ENCODE results near the gene NUP88. TPM values are rescaled to one million over a fixed set of nuclear protein-coding genes. Genes with fewer than 3 reads are reported as not detected.

NUP88 gene
- total and polyA plus RNA-seq, 2 experiments from 2014 or later, result 50.8 to 65.2 TPM

DNA sequence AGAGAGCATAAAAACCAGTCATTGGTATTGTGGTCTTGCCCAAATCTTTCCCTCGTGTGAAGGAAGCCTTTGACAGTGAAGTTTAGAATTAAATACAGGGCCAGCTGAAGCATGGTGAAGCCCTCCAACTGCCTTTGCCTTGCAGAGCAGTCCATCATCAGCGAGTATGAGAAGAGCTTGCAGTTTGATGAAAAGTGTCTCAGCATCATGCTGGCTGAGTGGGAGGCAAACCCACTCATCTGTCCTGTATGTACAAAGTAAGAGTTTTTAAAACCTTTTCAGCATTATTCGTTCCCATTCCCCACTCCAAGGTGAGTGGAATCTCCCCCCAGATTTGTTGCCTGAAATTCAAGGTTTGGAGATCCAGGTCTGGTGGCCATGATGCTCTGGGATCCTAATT is 6.4 kb upstream of the NUP88 start:
- no peaks in the 10 kb centered on the region for H3K9me2 ChIP-seq (replicated peaks; ENCODE audit: insufficient read depth)
- 97% methylated on average over 3 of the region's 3 CpGs for WGBS (ENCODE audit: low lambda C conversion rate, missing lambda C conversion rate)

DNA sequence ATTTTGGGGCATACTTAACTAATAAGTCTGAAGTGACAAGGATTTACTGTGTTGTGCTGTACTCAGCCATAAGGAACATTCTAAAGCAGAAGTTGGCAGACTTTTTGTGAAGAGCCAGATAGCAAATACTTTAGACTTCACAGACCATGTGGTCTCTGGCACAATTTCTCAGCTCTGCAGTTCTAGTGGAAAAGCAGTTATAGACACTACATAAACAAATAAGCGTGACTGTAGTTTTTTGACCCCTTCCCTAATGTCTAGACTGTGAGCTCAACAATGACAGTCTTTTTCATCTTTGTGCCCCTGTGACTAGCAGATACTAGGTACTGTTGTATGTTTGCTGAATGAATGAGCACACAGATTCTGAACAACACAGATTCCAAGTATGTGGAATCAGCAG is 5.4 kb upstream of the NUP88 start:
- no peak overlapping the region for H3K4me3 ChIP-seq
- no peaks in the 10 kb centered on the region for H3K36me3 ChIP-seq (replicated peaks; ENCODE audit: insufficient read depth, low read depth)
- WGBS (ENCODE audit: low lambda C conversion rate, missing lambda C conversion rate), result 97% methylated on average over 1 of the region's 1 CpG
- no peaks in the 10 kb centered on the region for H3K9me3 ChIP-seq (ENCODE audit: low read depth)
- H4K20me1 ChIP-seq (ENCODE audit: insufficient read depth, poor library complexity, severe bottlenecking), result no peaks in the 10 kb centered on the region
- DNase-seq (ENCODE audit: low spot score), result no peak
- H3K27me3 ChIP-seq, result no peaks in the 10 kb centered on the region
- H2AFZ ChIP-seq, result no peak overlapping the region
- no peaks in the 10 kb centered on the region for H3K9me2 ChIP-seq (replicated peaks; ENCODE audit: insufficient read depth)
- H3K79me2 ChIP-seq, result peaks cover 43% of the 10 kb centered on the region
- no peak for TF ChIP-seq EZH2phosphoT487 (IDR thresholded peaks at IDR 0.05; ENCODE audit: low read depth, severe bottlenecking, unreplicated experiment)
- TF ChIP-seq, protein P1, sequence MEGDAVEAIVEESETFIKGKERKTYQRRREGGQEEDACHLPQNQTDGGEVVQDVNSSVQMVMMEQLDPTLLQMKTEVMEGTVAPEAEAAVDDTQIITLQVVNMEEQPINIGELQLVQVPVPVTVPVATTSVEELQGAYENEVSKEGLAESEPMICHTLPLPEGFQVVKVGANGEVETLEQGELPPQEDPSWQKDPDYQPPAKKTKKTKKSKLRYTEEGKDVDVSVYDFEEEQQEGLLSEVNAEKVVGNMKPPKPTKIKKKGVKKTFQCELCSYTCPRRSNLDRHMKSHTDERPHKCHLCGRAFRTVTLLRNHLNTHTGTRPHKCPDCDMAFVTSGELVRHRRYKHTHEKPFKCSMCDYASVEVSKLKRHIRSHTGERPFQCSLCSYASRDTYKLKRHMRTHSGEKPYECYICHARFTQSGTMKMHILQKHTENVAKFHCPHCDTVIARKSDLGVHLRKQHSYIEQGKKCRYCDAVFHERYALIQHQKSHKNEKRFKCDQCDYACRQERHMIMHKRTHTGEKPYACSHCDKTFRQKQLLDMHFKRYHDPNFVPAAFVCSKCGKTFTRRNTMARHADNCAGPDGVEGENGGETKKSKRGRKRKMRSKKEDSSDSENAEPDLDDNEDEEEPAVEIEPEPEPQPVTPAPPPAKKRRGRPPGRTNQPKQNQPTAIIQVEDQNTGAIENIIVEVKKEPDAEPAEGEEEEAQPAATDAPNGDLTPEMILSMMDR (IDR thresholded peaks at IDR 0.05; ENCODE audit: poor library complexity), result no peak
- TF ChIP-seq EZH2 (IDR thresholded peaks at IDR 0.05; ENCODE audit: borderline replicate concordance), result no peak
- H3K27ac ChIP-seq, result no peak overlapping the region
- peaks cover 11% of the 10 kb centered on the region for H3K4me1 ChIP-seq (ENCODE audit: insufficient read depth)
- no peak overlapping the region for H3K4me2 ChIP-seq

More for the DNA sequence above, 6.4 kb upstream of the NUP88 start:
- Histone ChIP-seq H3K27me3 (no peaks in the 10 kb centered on the region), H3K4me1 (ENCODE audit: insufficient read depth) (peaks cover 8% of the 10 kb centered on the region), H3K36me3 (replicated peaks; ENCODE audit: insufficient read depth, low read depth) (no peaks in the 10 kb centered on the region), H3K79me2 (peaks cover 36% of the 10 kb centered on the region), H4K20me1 (ENCODE audit: insufficient read depth, poor library complexity, severe bottlenecking) (no peaks in the 10 kb centered on the region), H2AFZ (no peak overlapping the region), H3K4me2 (no peak overlapping the region), H3K27ac (no peak overlapping the region), H3K4me3 (no peak overlapping the region), H3K9me3 (ENCODE audit: low read depth) (no peaks in the 10 kb centered on the region)
- TF ChIP-seq, protein P1 (IDR thresholded peaks at IDR 0.05; ENCODE audit: poor library complexity), result no peak
- TF ChIP-seq EZH2phosphoT487 (IDR thresholded peaks at IDR 0.05; ENCODE audit: low read depth, severe bottlenecking, unreplicated experiment), result no peak
- no peak for TF ChIP-seq EZH2 (IDR thresholded peaks at IDR 0.05; ENCODE audit: borderline replicate concordance)
- no peak for DNase-seq (ENCODE audit: low spot score)

DNA sequence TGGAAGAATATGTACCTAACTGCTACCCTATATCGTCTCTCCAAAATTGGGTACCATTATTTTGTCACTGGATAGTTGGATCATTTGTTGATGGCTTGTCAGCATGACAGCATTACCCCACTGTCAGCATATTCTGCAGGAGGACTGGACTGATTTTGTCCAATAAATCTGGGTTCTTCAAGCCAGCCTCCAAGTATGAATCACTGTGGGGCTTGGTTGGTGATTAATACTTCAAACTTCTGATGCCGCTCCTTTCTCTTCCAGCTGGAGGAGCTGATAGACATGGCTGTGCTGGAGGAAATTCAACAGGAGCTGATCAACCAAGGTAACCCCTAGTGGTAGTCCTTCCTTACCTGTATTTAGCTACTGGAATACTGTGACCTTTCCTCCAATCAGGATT is 3.0 kb upstream of the NUP88 start:
- 89% methylated on average over 2 of the region's 2 CpGs for WGBS (ENCODE audit: low lambda C conversion rate, missing lambda C conversion rate)
- Histone ChIP-seq H4K20me1 (ENCODE audit: insufficient read depth, poor library complexity, severe bottlenecking) (no peaks in the 10 kb centered on the region), H3K4me1 (ENCODE audit: insufficient read depth) (peaks cover 11% of the 10 kb centered on the region), H3K4me2 (no peak overlapping the region), H3K36me3 (replicated peaks; ENCODE audit: insufficient read depth, low read depth) (no peaks in the 10 kb centered on the region), H3K9me3 (ENCODE audit: low read depth) (no peaks in the 10 kb centered on the region), H3K79me2 (peaks cover 55% of the 10 kb centered on the region), H3K27me3 (no peaks in the 10 kb centered on the region), H3K9me2 (replicated peaks; ENCODE audit: insufficient read depth) (no peaks in the 10 kb centered on the region), H3K27ac (no peak overlapping the region), H3K4me3 (no peak overlapping the region), H2AFZ (no peak overlapping the region)
- no peak for DNase-seq (ENCODE audit: low spot score)
- TF ChIP-seq, protein P1 (IDR thresholded peaks at IDR 0.05; ENCODE audit: poor library complexity), result no peak
- TF ChIP-seq EZH2 (IDR thresholded peaks at IDR 0.05; ENCODE audit: borderline replicate concordance) (no peak), EZH2phosphoT487 (IDR thresholded peaks at IDR 0.05; ENCODE audit: low read depth, severe bottlenecking, unreplicated experiment) (no peak)

All from hepatocyte (in vitro differentiated cells).